ENCODE measurements around the gene FRMPD1.
A peak's percentile ranks its signal among the peaks of the same experiment; 100 is the strongest.

Gene FRMPD1

GRCh38 chr9:37784616-37785483 lies 134.1 kb downstream of the FRMPD1 start, which contains the start of gene EXOSC3:
TSS of gene EXOSC3 (minus strand) at chr9:37785064. CDS start at chr9:37785044, 20 bp downstream.
- peak; percentile 96 for DNase-seq

GRCh38 chr9:37787059-37787458 lies 136.3 kb downstream of the FRMPD1 start:
- no peak for DNase-seq

- DNase-seq = no peak
These were observed 137.6 kb downstream of the FRMPD1 start for GRCh38 chr9:37788332-37788731.

GRCh38 chr9:37790096-37790495 lies 139.3 kb downstream of the FRMPD1 start:
- DNase-seq = no peak

GRCh38 chr9:37792122-37792521 lies 141.4 kb downstream of the FRMPD1 start:
- DNase-seq = no peak

DNA sequence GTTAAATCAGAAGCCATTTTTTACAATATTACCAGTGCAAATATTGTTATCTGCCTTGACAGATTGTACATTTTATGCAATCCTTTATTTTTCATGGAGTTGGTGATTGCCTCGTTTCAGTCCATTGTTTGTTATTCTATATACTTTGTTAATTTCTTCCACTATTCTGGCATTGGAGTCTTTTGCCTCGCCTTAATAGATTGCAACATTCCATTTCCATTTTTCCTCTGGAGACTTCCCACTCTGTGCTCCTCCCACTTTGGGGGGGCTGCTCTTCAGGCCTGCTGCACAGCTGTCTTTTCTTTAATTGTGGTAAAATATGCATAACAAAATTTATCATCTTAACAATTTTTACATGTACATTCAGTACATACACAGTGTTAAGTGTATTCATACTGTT lies 145.5 kb downstream of the FRMPD1 start:
- no peak for DNase-seq

Measured in activated effector memory CD4-positive, alpha-beta T cell treated with anti-CD3 and anti-CD28 coated beads, Interleukin-2, amount 50 U/mL, for 16 hours (primary cell).